Kidney epithelial cell (primary cell): ENCODE results near the gene KRTAP5-6. TPM values are rescaled to one million over a fixed set of nuclear protein-coding genes. Genes with fewer than 3 reads are reported as not detected.

ENCODE experiments used
- DNase-seq: peaks from one replicate; pipeline ENCODE4 v3.0.0-alpha.2; 2010; ENCODE audit warnings: low read depth
- H3K27me3 ChIP-seq: 2 replicates; pipeline ENCODE4 v1.6.0; 2011; ENCODE audit warnings: low read length; ENCODE audit not compliant: control insufficient read depth, insufficient read depth
- H3K36me3 ChIP-seq: 2 replicates; pipeline ENCODE4 v1.5.1; 2011; ENCODE audit warnings: low read length; ENCODE audit not compliant: control insufficient read depth, insufficient read depth
- H3K4me3 ChIP-seq: 2 replicates; pipeline ENCODE4 v1.5.1; 2011; ENCODE audit warnings: low read depth, mild to moderate bottlenecking, control low read depth, low read length
- total RNA-seq: library from RNA; depleted of rRNA; stranded (reverse); fragments of >200 nt; gene quantifications from 2 replicates; pipeline ENCODE4 v1.2.3, GENCODE V29; 2015
- TF ChIP-seq, protein P1 (sequence below): IDR thresholded peaks from 2 replicates; pipeline ENCODE4 v1.5.1; 2011; ENCODE audit warnings: mild to moderate bottlenecking, moderate library complexity, low read length, control low read depth, inconsistent platforms; ENCODE audit not compliant: insufficient read depth, poor library complexity, severe bottlenecking

The KRTAP5-6 gene
- total RNA-seq, 1 donor from 2014 or later, result not detected

DNA sequence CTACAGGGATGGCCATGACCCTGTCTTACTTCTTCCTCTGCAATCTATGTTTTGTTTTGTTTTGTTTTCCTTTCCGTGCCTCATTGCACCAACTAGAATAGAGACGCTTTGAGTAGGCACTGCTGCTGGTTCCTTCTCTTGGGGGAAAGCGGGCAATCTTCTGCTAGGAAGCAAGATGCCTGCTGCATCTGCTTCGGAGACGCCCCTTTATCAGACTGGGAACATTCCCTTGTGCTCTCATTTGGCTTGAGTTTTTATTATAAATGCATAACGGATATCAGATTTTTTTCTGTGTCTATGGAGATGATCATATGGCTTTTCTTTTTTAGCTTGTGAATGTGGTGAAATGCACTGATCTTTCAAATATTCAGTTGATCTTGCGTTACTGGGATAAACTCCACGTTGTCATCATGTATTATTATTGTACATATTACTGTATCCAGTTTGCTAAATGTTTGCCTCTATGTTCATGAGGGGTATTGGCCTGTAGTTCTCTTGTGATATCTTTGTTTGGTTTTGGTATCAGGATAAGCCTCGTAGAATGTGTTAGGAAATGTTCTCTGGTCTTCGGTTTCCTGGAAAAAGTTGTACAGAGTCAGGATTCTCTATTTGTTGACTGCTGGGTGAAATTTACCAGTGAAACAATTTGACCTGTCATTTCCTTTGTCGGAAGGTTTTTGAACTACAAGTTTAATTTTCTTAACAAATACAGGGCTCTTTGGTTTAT lies 23.4 kb upstream of the KRTAP5-6 start:
- peaks cover 25% of the 10 kb centered on the region for H3K27me3 ChIP-seq
- TF ChIP-seq, protein P1, sequence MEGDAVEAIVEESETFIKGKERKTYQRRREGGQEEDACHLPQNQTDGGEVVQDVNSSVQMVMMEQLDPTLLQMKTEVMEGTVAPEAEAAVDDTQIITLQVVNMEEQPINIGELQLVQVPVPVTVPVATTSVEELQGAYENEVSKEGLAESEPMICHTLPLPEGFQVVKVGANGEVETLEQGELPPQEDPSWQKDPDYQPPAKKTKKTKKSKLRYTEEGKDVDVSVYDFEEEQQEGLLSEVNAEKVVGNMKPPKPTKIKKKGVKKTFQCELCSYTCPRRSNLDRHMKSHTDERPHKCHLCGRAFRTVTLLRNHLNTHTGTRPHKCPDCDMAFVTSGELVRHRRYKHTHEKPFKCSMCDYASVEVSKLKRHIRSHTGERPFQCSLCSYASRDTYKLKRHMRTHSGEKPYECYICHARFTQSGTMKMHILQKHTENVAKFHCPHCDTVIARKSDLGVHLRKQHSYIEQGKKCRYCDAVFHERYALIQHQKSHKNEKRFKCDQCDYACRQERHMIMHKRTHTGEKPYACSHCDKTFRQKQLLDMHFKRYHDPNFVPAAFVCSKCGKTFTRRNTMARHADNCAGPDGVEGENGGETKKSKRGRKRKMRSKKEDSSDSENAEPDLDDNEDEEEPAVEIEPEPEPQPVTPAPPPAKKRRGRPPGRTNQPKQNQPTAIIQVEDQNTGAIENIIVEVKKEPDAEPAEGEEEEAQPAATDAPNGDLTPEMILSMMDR, result no peak

DNA sequence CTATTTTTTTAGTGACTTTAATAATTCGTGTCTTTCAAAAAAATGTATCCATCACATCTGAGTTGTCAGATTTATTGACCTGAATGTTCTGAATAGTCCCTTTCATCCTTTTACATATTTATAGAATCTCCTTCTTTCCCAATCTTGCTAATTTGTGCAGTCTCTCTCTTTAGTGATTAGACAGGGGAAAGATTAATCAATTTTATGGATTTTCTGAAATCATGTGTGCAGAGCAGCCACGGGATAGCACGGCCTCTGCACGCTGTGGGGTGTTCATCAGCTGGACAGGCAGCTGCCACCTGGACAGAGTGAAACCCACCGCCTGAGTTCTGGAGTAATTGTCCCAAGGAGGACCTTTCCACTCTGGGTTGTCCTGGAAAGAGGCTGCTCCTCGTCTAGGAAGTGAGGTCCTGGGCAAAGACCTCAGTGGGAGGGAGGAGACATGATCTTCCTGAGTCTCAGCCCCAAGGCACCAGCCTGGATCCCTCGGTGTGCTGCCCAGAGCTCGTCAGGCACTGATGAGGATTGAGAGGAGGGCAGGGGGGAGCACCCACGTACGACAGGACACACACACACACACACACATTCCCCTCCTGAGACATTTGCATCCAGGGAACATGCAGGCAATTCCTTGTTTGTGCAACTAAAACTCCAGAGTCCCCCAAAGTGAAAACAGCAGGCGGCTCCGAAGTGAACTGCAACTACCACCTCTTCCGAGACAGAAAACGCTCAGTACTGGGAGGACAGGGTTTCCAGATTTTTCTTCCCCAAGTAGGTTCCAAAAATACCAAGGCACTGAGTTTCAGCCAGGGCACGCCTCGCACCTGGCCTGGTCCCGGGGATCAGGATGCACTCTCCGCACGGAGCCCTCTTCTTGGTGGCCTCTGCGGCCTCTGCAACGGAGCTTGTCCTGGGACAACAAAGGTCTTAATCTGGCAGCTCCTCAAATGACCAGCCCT lies 22.5 kb upstream of the KRTAP5-6 start:
- Histone ChIP-seq H3K4me3 (no peak overlapping the region), H3K27me3 (peaks cover 19% of the 10 kb centered on the region), H3K36me3 (no peaks in the 10 kb centered on the region)
- no peak for DNase-seq
- TF ChIP-seq, protein P1, result no peak

More for the DNA sequence above, 23.4 kb upstream of the KRTAP5-6 start:
- no peaks in the 10 kb centered on the region for H3K36me3 ChIP-seq
- DNase-seq, result no peak
- no peak overlapping the region for H3K4me3 ChIP-seq

DNA sequence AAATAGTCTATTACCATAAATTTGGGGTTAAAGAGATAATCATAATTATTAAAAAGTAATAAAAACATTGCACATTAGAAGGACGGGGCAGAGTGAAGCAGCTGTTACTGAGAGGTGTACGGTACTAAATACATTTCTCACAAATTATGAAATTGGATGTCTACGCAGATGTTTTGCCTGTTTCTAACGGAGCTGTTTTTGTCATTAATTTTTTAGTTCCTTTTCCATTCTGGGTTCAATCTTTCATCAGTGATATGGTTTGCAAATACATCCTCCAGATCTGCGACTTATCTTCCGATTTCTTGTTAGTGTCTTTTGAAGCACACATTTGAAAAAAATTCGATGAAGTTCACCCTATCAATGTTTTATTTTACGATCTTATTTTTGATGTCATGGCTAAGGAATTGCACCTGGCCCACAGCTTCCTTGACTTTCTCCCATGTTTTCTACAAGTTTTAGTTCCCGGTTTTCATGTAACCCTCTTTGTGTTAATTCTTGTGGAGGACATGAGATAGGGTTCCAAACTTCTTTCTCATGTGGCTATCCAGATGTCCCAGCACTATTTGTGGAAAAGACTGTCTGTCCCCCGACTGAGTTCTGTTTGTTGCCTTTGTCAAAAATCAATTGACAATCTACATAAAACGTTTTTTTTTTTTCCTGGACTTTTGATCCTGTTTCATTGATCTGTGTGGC lies 21.3 kb upstream of the KRTAP5-6 start:
- no peaks in the 10 kb centered on the region for H3K36me3 ChIP-seq
- TF ChIP-seq, protein P1, result no peak
- no peak for DNase-seq
- H3K27me3 ChIP-seq, result peaks cover 13% of the 10 kb centered on the region
- no peak overlapping the region for H3K4me3 ChIP-seq

DNA sequence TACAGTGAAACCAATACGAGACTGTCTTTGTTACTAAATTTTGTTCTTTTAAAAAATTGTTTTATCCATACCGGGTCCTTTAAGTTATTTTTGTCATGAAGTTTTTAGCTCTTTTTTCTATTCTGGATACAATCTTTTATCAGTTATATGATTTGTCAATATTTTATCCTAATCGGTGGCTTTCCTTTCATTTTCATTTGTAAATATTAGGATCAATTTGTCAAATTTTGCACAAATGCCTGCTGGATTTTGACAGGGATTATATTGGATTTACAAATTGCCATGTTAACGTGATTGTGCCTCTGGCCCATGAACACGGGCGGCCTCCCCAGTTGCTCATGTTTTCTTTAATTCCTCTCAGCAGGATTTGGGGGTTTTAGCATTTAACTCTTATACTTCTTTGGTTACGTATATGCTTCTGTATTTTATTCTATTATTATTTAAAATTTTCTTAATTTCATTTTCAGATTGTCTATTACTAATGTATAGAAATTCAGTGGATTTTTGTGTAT lies 20.7 kb upstream of the KRTAP5-6 start:
- TF ChIP-seq, protein P1, result no peak
- no peak for DNase-seq
- H3K36me3 ChIP-seq, result no peaks in the 10 kb centered on the region
- H3K4me3 ChIP-seq, result no peak overlapping the region
- H3K27me3 ChIP-seq, result peaks cover 11% of the 10 kb centered on the region

DNA sequence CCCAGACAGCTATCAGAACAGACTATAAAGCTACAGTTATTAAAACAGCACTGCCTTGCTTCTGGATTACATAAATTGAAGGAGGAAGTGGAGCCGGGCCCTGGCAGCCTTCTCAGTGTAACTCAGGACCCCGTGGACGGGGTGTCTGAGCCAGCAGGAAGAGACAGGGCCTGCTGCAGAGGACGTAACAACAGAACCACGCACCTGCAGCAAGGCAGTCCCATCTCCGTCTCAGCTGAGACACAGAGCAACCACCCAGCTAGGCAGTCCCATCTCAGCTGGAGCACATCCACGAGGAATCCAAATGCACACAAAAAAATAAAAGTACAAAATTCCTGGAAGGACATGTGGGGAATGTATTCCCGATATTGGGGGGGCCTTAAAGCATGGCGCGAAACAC lies 17.1 kb upstream of the KRTAP5-6 start:
- H3K27me3 ChIP-seq, result peaks cover 3% of the 10 kb centered on the region
- H3K36me3 ChIP-seq, result no peaks in the 10 kb centered on the region
- TF ChIP-seq, protein P1, result no peak
- DNase-seq, result no peak
- no peak overlapping the region for H3K4me3 ChIP-seq
